Measurements from ENCODE around the gene LDB2. TPM values are rescaled to one million over a fixed set of nuclear protein-coding genes. Genes with fewer than 3 reads are reported as not detected.

The LDB2 gene
- total RNA-seq, 1 donor from 2014 or later: not detected

GRCh38 chr4:16817286-16817685 lies 81.2 kb downstream of the LDB2 start:
- Mint-ChIP-seq H3K4me1 (ENCODE audit: low read depth) (peaks cover 5% of the 10 kb centered on the region), H3K36me3 (ENCODE audit: insufficient read depth) (no peaks in the 10 kb centered on the region), H3K27ac (no peak overlapping the region), H3K4me3 (ENCODE audit: low read depth) (no peak overlapping the region), H3K27me3 (no peaks in the 10 kb centered on the region), H3K9me3 (ENCODE audit: low read depth) (no peaks in the 10 kb centered on the region)
- TF ChIP-seq CTCF (IDR thresholded peaks at IDR 0.05; ENCODE audit: unreplicated experiment): no peak
- DNase-seq (ENCODE audit: low spot score, unreplicated experiment): no peak

- Mint-ChIP-seq H3K27ac (no peak overlapping the region), H3K27me3 (no peaks in the 10 kb centered on the region), H3K4me1 (ENCODE audit: low read depth) (peaks cover 5% of the 10 kb centered on the region), H3K9me3 (ENCODE audit: low read depth) (no peaks in the 10 kb centered on the region), H3K36me3 (ENCODE audit: insufficient read depth) (no peaks in the 10 kb centered on the region), H3K4me3 (ENCODE audit: low read depth) (no peak overlapping the region)
- TF ChIP-seq CTCF (IDR thresholded peaks at IDR 0.05; ENCODE audit: unreplicated experiment): no peak
- DNase-seq (ENCODE audit: low spot score, unreplicated experiment): no peak
Observed at GRCh38 chr4:16814361-16814760, 84.1 kb downstream of the LDB2 start.

- TF ChIP-seq CTCF (IDR thresholded peaks at IDR 0.05; ENCODE audit: unreplicated experiment): no peak
- H3K27me3 Mint-ChIP-seq: peaks cover 9% of the 10 kb centered on the region
- H3K27ac Mint-ChIP-seq: no peak overlapping the region
- no peak overlapping the region for H3K4me3 Mint-ChIP-seq (ENCODE audit: low read depth)
- no peaks in the 10 kb centered on the region for H3K36me3 Mint-ChIP-seq (ENCODE audit: insufficient read depth)
- no peaks in the 10 kb centered on the region for H3K9me3 Mint-ChIP-seq (ENCODE audit: low read depth)
- H3K4me1 Mint-ChIP-seq (ENCODE audit: low read depth): peaks cover 2% of the 10 kb centered on the region
- DNase-seq (ENCODE audit: low spot score, unreplicated experiment): no peak
Observed at GRCh38 chr4:16812041-16812440, 86.4 kb downstream of the LDB2 start.

GRCh38 chr4:16809943-16810342 lies 88.5 kb downstream of the LDB2 start:
- TF ChIP-seq CTCF (IDR thresholded peaks at IDR 0.05; ENCODE audit: unreplicated experiment): no peak
- Mint-ChIP-seq H3K36me3 (ENCODE audit: insufficient read depth) (no peaks in the 10 kb centered on the region), H3K4me1 (ENCODE audit: low read depth) (no peaks in the 10 kb centered on the region), H3K27me3 (peaks cover 9% of the 10 kb centered on the region), H3K4me3 (ENCODE audit: low read depth) (no peak overlapping the region), H3K27ac (no peak overlapping the region), H3K9me3 (ENCODE audit: low read depth) (no peaks in the 10 kb centered on the region)
- no peak for DNase-seq (ENCODE audit: low spot score, unreplicated experiment)

- DNase-seq (ENCODE audit: low spot score, unreplicated experiment): no peak
- no peaks in the 10 kb centered on the region for H3K4me1 Mint-ChIP-seq (ENCODE audit: low read depth)
- H3K27me3 Mint-ChIP-seq: peaks cover 9% of the 10 kb centered on the region
- H3K9me3 Mint-ChIP-seq (ENCODE audit: low read depth): no peaks in the 10 kb centered on the region
- no peak for TF ChIP-seq CTCF (IDR thresholded peaks at IDR 0.05; ENCODE audit: unreplicated experiment)
- H3K36me3 Mint-ChIP-seq (ENCODE audit: insufficient read depth): no peaks in the 10 kb centered on the region
- no peak overlapping the region for H3K4me3 Mint-ChIP-seq (ENCODE audit: low read depth)
- H3K27ac Mint-ChIP-seq: no peak overlapping the region
Observed at GRCh38 chr4:16809064-16809463, 89.4 kb downstream of the LDB2 start.

Measured in progenitor cell of endocrine pancreas (in vitro differentiated cells).